HepG2 (cell line): ENCODE measurements around the gene MYCBPAP. TPM values are rescaled to one million over a fixed set of nuclear protein-coding genes. Genes with fewer than 3 reads are reported as not detected.

Experiments used
- ARNT2 ChIP-seq: sonication (generic); formaldehyde crosslinking; IDR thresholded peaks from 2 replicates; pipeline ENCODE4 v1.8.0; 2022; ENCODE audit warnings: mild to moderate bottlenecking, low read depth, missing genetic modification reagents, moderate library complexity
- ATAD3A ChIP-seq: sonication (generic); formaldehyde crosslinking; IDR thresholded peaks from 2 replicates; pipeline ENCODE4 v1.4.0; 2020; ENCODE audit warnings: missing genetic modification reagents
- BORCS8-MEF2B ChIP-seq: sonication (generic); formaldehyde crosslinking; IDR thresholded peaks from 2 replicates; pipeline ENCODE4 v1.8.0; 2022; ENCODE audit warnings: mild to moderate bottlenecking, missing genetic modification reagents
- CEBPZ ChIP-seq: IDR thresholded peaks from 2 replicates; pipeline ENCODE4 v1.6.1; 2012; ENCODE audit warnings: low read length, improper control_type of control experiment
- DDIT3 ChIP-seq: sonication (generic); formaldehyde crosslinking; IDR thresholded peaks from 2 replicates; pipeline ENCODE4 v1.4.0; 2020; ENCODE audit warnings: mild to moderate bottlenecking, missing genetic modification reagents
- FOXM1 ChIP-seq: sonication (generic); formaldehyde crosslinking; IDR thresholded peaks from 2 replicates; pipeline ENCODE4 v1.5.0; 2020; ENCODE audit warnings: missing genetic modification reagents
- HMG20B ChIP-seq: conservative IDR thresholded peaks from 2 replicates; pipeline ENCODE4 v1.6.1; 2016; ENCODE audit warnings: missing genetic modification reagents, missing compliant biosample characterization
- JDP2 ChIP-seq: sonication (generic); formaldehyde crosslinking; IDR thresholded peaks from 2 replicates; pipeline ENCODE4 v1.8.1; 2022; ENCODE audit warnings: missing genetic modification reagents, borderline replicate concordance
- JUND ChIP-seq: sonication (generic); formaldehyde crosslinking; IDR thresholded peaks from 2 replicates; pipeline ENCODE4 v1.8.0; 2022; ENCODE audit warnings: mild to moderate bottlenecking, missing genetic modification reagents
- LBX2 ChIP-seq: sonication (generic); formaldehyde crosslinking; IDR thresholded peaks from 2 replicates; pipeline ENCODE4 v1.5.0; 2020; ENCODE audit warnings: missing genetic modification reagents, mild to moderate bottlenecking, borderline replicate concordance
- MAFG ChIP-seq: sonication (generic); formaldehyde crosslinking; IDR thresholded peaks from 2 replicates; pipeline ENCODE4 v1.5.1; 2020; ENCODE audit warnings: mild to moderate bottlenecking, missing genetic modification reagents
- MTF1 ChIP-seq: sonication (generic); formaldehyde crosslinking; IDR thresholded peaks from 2 replicates; pipeline ENCODE4 v1.5.0; 2020; ENCODE audit warnings: missing genetic modification reagents
- PCBP1 ChIP-seq: fragments of 200-400 bp; formaldehyde crosslinking; IDR thresholded peaks from 2 replicates; pipeline ENCODE4 v1.6.1; 2017; ENCODE audit warnings: mild to moderate bottlenecking, low read depth, low read length, borderline replicate concordance
- RARG ChIP-seq: sonication (generic); formaldehyde crosslinking; IDR thresholded peaks from 2 replicates; pipeline ENCODE4 v1.4.0; 2020; ENCODE audit warnings: low read depth, mild to moderate bottlenecking, missing genetic modification reagents
- REXO4 ChIP-seq: sonication (generic); formaldehyde crosslinking; IDR thresholded peaks from 2 replicates; pipeline ENCODE4 v1.8.0; 2022; ENCODE audit warnings: missing genetic modification reagents, mild to moderate bottlenecking, borderline replicate concordance
- ZBTB20 ChIP-seq: sonication (generic); formaldehyde crosslinking; IDR thresholded peaks from 2 replicates; pipeline ENCODE4 v1.8.1; 2023; ENCODE audit warnings: missing genetic modification reagents, low read depth, mild to moderate bottlenecking, borderline replicate concordance
- ZMYM3 ChIP-seq: sonication (generic); formaldehyde crosslinking; IDR thresholded peaks from 2 replicates; pipeline ENCODE4 v1.5.1; 2020; ENCODE audit warnings: mild to moderate bottlenecking, missing genetic modification reagents
- ZNF12 ChIP-seq: sonication (generic); formaldehyde crosslinking; IDR thresholded peaks from 2 replicates; pipeline ENCODE4 v1.5.0; 2020; ENCODE audit warnings: missing genetic modification reagents
- ZNF281 ChIP-seq: sonication (generic); formaldehyde crosslinking; IDR thresholded peaks from 2 replicates; pipeline ENCODE4 v1.4.0; 2020; ENCODE audit warnings: missing genetic modification reagents, borderline replicate concordance
- ZNF674 ChIP-seq: sonication (generic); formaldehyde crosslinking; IDR thresholded peaks from 2 replicates; pipeline ENCODE4 v1.5.0; 2020; ENCODE audit warnings: low read depth, mild to moderate bottlenecking, missing genetic modification reagents
- ZNF747 ChIP-seq: sonication (generic); formaldehyde crosslinking; IDR thresholded peaks from 2 replicates; pipeline ENCODE4 v1.8.1; 2023; ENCODE audit warnings: missing genetic modification reagents, mild to moderate bottlenecking, borderline replicate concordance
- ZNF749 ChIP-seq: sonication (generic); formaldehyde crosslinking; IDR thresholded peaks from 2 replicates; pipeline ENCODE4 v1.8.0; 2022; ENCODE audit warnings: mild to moderate bottlenecking, missing genetic modification reagents, moderate library complexity, borderline replicate concordance
- ZNF780A ChIP-seq: sonication (generic); formaldehyde crosslinking; IDR thresholded peaks from 2 replicates; pipeline ENCODE4 v1.8.0; 2022; ENCODE audit warnings: mild to moderate bottlenecking, missing genetic modification reagents, moderate library complexity
- polyA plus RNA-seq, 8 experiments: library from polyadenylated mRNA; depleted of rRNA in 3 of 8; stranded (reverse) in 7 of 8; unstranded in 1 of 8; fragments of >200 nt; fragmentation: Illumina TruSeq in 4 of 8; extraction: Trizol in 4 of 8; gene quantifications; 2 replicates each; pipeline versions ENCODE4 v1.2.1 to v1.2.3, GENCODE V29; 2011 to 2016; ENCODE audit warnings: low read depth in 4 of 8, missing spikeins in 1 of 8, mixed read lengths in 1 of 8; ENCODE audit not compliant: insufficient read depth in 1 of 8
- total RNA-seq, 5 experiments: library from RNA; depleted of rRNA; stranded (reverse); fragments of >200 nt; fragmentation: Illumina TruSeq; extraction: Trizol; gene quantifications; 2 replicates each; pipeline ENCODE4 v1.2.3, GENCODE V29; 2016; ENCODE audit warnings: low read depth in 1 of 5

Gene MYCBPAP
- total and polyA plus RNA-seq, 2 of the 13 experiments (the other 11 are each of a cell fraction or from before 2014, with no cell fraction given): 0.22 to 0.24 TPM

- TF ChIP-seq PCBP1: no peak
- no peak for TF ChIP-seq JDP2 (CRISPR knock-in tag)
- TF ChIP-seq ZNF780A: no peak
- no peak for TF ChIP-seq FOXM1
- TF ChIP-seq CEBPZ: no peak
- TF ChIP-seq ZNF747: 0 out of 2 replicates have a peak, but pooled peaks have one; percentile 4
- no peak for TF ChIP-seq ZNF674 (CRISPR knock-in tag)
- peak; percentile 52; the same call in 1 of the 2 replicates for TF ChIP-seq BORCS8-MEF2B (CRISPR knock-in tag)
- no peak for TF ChIP-seq ZBTB20 (CRISPR knock-in tag)
- no peak for TF ChIP-seq REXO4
- peak; percentile 22; the same call in 1 of the 2 replicates for TF ChIP-seq ZNF281
- TF ChIP-seq DDIT3: no peak
- no peak for TF ChIP-seq ZNF749 (CRISPR knock-in tag)
- no peak for TF ChIP-seq LBX2
- TF ChIP-seq MTF1 (CRISPR knock-in tag): no peak
- no peak for TF ChIP-seq JUND (CRISPR knock-in tag)
- TF ChIP-seq ARNT2 (CRISPR knock-in tag): no peak
- no peak for TF ChIP-seq RARG (CRISPR knock-in tag)
- no peak for TF ChIP-seq ATAD3A (CRISPR knock-in tag)
- TF ChIP-seq ZMYM3 (CRISPR knock-in tag): no peak
- 0 out of 2 replicates have a peak, but pooled peaks have one; percentile 9 for TF ChIP-seq HMG20B (CRISPR knock-in tag)
- no peak for TF ChIP-seq ZNF12 (CRISPR knock-in tag)
- no peak for TF ChIP-seq MAFG (CRISPR knock-in tag)
Observed at GRCh38 chr17:50517504-50518383, 9.5 kb downstream of the MYCBPAP start (continued).
